Neural cell (in vitro differentiated cells): Measurements from ENCODE around the gene ZDHHC21.

Experiments
- CTCF ChIP-seq: fragments of 450-650 bp; IDR thresholded peaks from 2 replicates; pipeline ENCODE4 v1.5.1; 2014; ENCODE audit warnings: antibody characterized with exemption, mild to moderate bottlenecking, moderate library complexity; ENCODE audit not compliant: poor library complexity, severe bottlenecking
- EP300 ChIP-seq: fragments of 450-650 bp; conservative IDR thresholded peaks from 2 replicates; pipeline ENCODE4 v1.6.1; 2014; ENCODE audit warnings: antibody characterized with exemption, mild to moderate bottlenecking, moderate library complexity; ENCODE audit not compliant: poor library complexity, severe bottlenecking
- EZH2 ChIP-seq: fragments of 200-600, 300-800 bp; shearing (Covaris generic), sonication (generic); IDR thresholded peaks from 2 replicates; pipeline ENCODE4 v1.6.1; 2014; ENCODE audit warnings: antibody characterized with exemption, low read length, borderline replicate concordance, mild to moderate bottlenecking; ENCODE audit not compliant: insufficient read depth, poor library complexity, severe bottlenecking
- MXI1 ChIP-seq: fragments of 450-650 bp; conservative IDR thresholded peaks from 2 replicates; pipeline ENCODE4 v1.6.1; 2014; ENCODE audit warnings: antibody characterized with exemption, mild to moderate bottlenecking; ENCODE audit not compliant: poor library complexity, severe bottlenecking
- POLR2AphosphoS5 ChIP-seq: IDR thresholded peaks from 2 replicates; pipeline ENCODE4 v1.6.1; 2012
- REST ChIP-seq: IDR thresholded peaks from 2 replicates; pipeline ENCODE4 v1.6.1; 2012; ENCODE audit warnings: borderline replicate concordance
- SMC3 ChIP-seq: fragments of 450-650 bp; conservative IDR thresholded peaks from 2 replicates; pipeline ENCODE4 v1.6.1; 2014; ENCODE audit warnings: antibody characterized with exemption, mild to moderate bottlenecking, moderate library complexity; ENCODE audit not compliant: poor library complexity
- TAF1 ChIP-seq: IDR thresholded peaks from 2 replicates; pipeline ENCODE4 v1.6.1; 2012; ENCODE audit warnings: low read depth

GRCh38 chr9:14693251-14693861 is at the start of gene ZDHHC21:
- TF ChIP-seq CTCF (no peak), REST (no peak), EP300 (no peak), EZH2 (no peak), SMC3 (no peak), MXI1 (peak; percentile 50), POLR2AphosphoS5 (no peak), TAF1 (no peak)
